Motor neuron (in vitro differentiated cells): Measurements from ENCODE around the gene G3BP1. TPM values are rescaled to one million over a fixed set of nuclear protein-coding genes. Genes with fewer than 3 reads are reported as not detected.
"Not testable (repeated sequence)": the region's sequence is repeated elsewhere in the genome, so short reads cannot be mapped to it uniquely, and the experiment has no call there.

Experiments used
- ATAC-seq, 8 experiments: fragments of 200-7000 bp; cut with Tn5 transposase; replicated peaks in 6 of 8; 2 replicates each; pipeline ENCODE4 v1.8.0; 2021; ENCODE audit warnings: mild to moderate bottlenecking in 8 of 8, moderate library complexity in 8 of 8
- H3K27ac ChIP-seq, 2 donors: fragments of 250-450 bp; sonication (Bioruptor Pico); 2 replicates each; pipeline ENCODE4 v1.9.0; 2021; ENCODE audit warnings: antibody characterized with exemption in 2 of 2, mild to moderate bottlenecking in 2 of 2, moderate library complexity in 1 of 2
- H3K4me1 ChIP-seq, 2 donors: fragments of 250-450 bp; sonication (Bioruptor Pico); replicated peaks in 1 of 2; 2 replicates each; pipeline ENCODE4 v1.6.1; 2021; ENCODE audit warnings: antibody characterized with exemption in 2 of 2, mild to moderate bottlenecking in 2 of 2, moderate library complexity in 1 of 2
- H3K4me3 ChIP-seq, 5 donors: fragments of 250-450 bp; sonication (Bioruptor Pico); 2 replicates each; pipeline ENCODE4 v1.9.0; 2021; ENCODE audit warnings: antibody characterized with exemption in 5 of 5, mild to moderate bottlenecking in 5 of 5, moderate library complexity in 4 of 5
- WGBS, 10 experiments: fragments of 450-650 bp; shearing (Covaris generic); methylation state at CpG; one replicate each; pipeline ENCODE4 v1.0.0; 2022; 5-methylcytosine and 5-hydroxymethylcytosine counted together
- in situ Hi-C, 9 experiments: fragments of 400-800 bp; cut with MboI; loops; one replicate each; pipeline ENCODE4 v1.15.0; 2021; ENCODE audit warnings: low sequenced_read_pairs in 9 of 9, low pct_unique_long_range_greater_than_20kb in 2 of 9; ENCODE audit not compliant: unreplicated experiment in 9 of 9
- total RNA-seq, 8 experiments: library from RNA; unstranded; fragments of 300-600 nt; gene quantifications; 2 replicates each; pipeline versions ENCODE4 v1.2.3 to v1.2.4, GENCODE V29; 2022

G3BP1 gene
- total RNA-seq, 8 experiments from 2014 or later: 54.3 to 186 (median 112) TPM

GRCh38 chr5:151856861-151857260, 85.1 kb downstream of the G3BP1 start:
- no peak overlapping the region for H3K4me3 ChIP-seq
- H3K4me1 ChIP-seq: no peaks in the 10 kb centered on the region
- no peak overlapping the region for H3K27ac ChIP-seq
- in situ Hi-C loops: no loop called here
- 52 to 100% (median 89%) methylated on average over 2 to 4 of the region's 5 CpGs; no CpG with 5 or more reads in 5 of the 10 experiments for WGBS, 10 experiments
- ATAC-seq: no peak

GRCh38 chr5:151860867-151861266, 89.1 kb downstream of the G3BP1 start:
- H3K4me3 ChIP-seq, H3K4me1 ChIP-seq, in situ Hi-C loops, H3K27ac ChIP-seq, ATAC-seq: not testable (repeated sequence)
- WGBS, 10 experiments: no CpG with 5 or more reads among the region's 4 CpGs

Other genes with a start within 250 kb of the G3BP1 start
- under 1 TPM; 0.10 to 0.43 (median 0.27) TPM for gene FAT2, start 180.6 kb upstream of the G3BP1 start, total RNA-seq
- gene SPARC, start 85.0 kb upstream of the G3BP1 start, total RNA-seq: 1,000 to 10,000 TPM in 2 of 8 experiments, 100 to 1,000 TPM in 2, 10 to 100 TPM in 4; 30.2 to 3,358 (median 206) TPM
- 100 to 1,000 TPM; 112 to 346 (median 130) TPM for gene ATOX1, start 13.3 kb upstream of the G3BP1 start, total RNA-seq
- 1 to 10 TPM in 5 of 8 experiments, under 1 TPM in 2, not detected in 1; 0.40 to 9.8 (median 4.9) TPM for gene GLRA1, start 152.9 kb downstream of the G3BP1 start, total RNA-seq